AML-193 (cell line): ENCODE results near the gene ATXN1.

Experiments used
- DNase-seq, 2 experiments: peaks; one replicate each; lab custom pipeline; 2025; lab: John Stamatoyannopoulos, UW

Gene ATXN1

GRCh38 chr6:16498957-16499356 lies 262.3 kb downstream of the ATXN1 start:
- DNase-seq, result no peak

- no peak for DNase-seq
Observed at GRCh38 chr6:16498237-16498636, 263.0 kb downstream of the ATXN1 start.

DNA sequence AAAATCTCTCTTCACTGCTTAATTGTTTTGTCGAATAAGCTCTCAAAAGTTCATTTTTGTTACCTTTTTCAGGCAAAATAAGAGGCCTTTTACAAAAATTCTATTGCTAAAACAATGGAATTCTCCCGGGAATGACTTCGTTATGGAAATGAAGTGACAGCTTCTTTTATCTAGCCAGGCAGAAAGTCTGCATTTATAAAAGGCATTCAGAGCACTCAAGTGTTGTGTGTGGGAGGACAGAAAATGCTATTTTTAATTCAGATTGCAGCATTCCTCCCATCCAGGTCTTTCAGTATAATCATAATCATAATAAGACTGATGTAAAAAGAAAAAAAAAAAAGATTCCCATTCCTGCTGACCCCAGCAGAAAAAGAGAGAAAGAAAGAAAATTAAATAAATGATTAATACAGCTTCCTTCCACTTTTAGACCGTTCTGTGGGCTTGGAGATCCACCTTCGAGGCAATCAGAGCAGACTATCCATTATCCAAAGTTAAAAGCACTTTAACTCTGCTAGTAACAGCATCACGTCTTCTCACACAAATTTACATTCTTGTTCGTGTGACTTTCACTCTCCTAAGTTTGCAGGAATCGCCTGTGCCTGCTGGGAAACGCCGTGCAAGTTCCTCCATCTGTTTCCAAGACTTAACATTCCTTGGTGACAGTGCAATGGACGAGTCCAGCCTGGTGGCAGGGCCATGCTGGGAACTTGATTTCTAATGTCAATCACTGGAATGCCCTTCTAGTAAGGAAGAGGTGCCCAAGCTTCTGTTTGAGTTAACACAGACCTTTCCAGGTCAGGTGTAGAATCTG lies 264.1 kb downstream of the ATXN1 start:
- no peak for DNase-seq

DNA sequence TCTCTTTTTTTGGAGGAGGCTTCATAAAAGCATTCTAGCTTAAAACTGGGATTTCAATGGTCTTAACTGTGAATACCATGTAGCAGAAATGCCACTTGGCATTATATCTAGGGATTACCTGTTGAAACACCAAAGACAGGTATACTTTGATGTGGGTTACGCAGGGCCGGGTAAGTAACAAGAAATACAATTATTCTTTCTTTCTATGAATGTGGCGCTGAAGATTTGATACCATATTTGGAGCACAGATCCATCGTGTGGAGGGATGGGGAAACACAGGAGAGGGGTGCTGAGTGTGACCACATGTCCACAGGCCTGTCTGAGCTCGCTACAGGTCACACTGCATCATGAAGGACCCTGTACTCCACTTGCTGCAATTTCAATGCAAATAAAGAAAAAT lies 265.1 kb downstream of the ATXN1 start:
- DNase-seq, result peak in 1 of 2 experiments; percentile 19

GRCh38 chr6:16494793-16495192 lies 266.5 kb downstream of the ATXN1 start:
- DNase-seq, result no peak

GRCh38 chr6:16493802-16494201 lies 267.5 kb downstream of the ATXN1 start:
- no peak for DNase-seq

- no peak for DNase-seq
Observed at GRCh38 chr6:16493112-16493511, 268.1 kb downstream of the ATXN1 start.

DNA sequence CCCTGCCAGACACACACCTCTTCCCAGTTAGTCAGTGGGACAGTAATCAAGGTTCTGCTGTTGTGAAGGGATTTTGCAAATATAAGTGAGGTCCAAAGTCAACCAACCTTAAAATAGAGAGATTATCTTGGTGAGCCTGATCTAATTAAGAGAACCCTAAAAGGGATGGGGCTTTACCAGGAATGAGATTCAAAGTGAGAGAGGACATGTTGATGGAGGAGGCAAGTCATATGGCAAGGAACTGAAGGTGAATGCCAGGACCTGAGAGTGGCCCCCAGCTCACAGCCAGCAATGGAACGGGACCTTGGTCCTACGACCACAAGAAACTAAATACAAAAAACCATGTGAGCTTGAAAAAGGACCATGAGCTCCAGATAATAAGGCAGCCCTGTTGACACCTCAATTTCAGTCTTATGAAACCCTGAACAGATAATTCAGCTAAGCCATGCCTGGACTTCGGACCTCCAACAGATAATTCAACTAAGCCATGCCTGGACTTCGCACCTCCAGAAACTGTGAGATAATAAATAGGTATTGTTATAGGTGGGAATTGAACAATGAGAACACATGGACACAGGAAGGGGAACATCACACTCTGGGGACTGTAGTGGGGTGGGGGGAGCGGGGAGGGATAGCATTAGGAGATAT lies 269.5 kb downstream of the ATXN1 start:
- no peak for DNase-seq

- no peak for DNase-seq
Observed at GRCh38 chr6:16490616-16491015, 270.6 kb downstream of the ATXN1 start.

DNA sequence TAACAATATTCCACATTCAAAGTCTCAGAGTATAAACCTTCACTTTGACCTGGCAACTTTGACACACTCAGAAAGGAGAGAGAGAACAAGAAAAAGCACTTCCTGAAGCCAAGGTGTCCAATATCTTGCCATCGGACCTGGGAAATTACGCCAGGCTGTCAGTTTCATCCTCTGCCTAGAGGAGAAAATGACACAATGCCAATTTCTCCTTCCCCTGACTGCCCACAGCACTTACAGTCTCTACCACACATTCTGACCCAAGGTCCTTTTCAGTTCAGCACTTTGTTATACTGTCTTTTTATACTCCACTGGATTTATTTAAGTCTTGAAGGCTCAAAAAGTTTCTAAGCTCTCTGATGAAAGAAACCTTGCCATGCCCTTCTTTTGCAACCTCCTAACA lies 272.4 kb downstream of the ATXN1 start:
- no peak for DNase-seq

DNA sequence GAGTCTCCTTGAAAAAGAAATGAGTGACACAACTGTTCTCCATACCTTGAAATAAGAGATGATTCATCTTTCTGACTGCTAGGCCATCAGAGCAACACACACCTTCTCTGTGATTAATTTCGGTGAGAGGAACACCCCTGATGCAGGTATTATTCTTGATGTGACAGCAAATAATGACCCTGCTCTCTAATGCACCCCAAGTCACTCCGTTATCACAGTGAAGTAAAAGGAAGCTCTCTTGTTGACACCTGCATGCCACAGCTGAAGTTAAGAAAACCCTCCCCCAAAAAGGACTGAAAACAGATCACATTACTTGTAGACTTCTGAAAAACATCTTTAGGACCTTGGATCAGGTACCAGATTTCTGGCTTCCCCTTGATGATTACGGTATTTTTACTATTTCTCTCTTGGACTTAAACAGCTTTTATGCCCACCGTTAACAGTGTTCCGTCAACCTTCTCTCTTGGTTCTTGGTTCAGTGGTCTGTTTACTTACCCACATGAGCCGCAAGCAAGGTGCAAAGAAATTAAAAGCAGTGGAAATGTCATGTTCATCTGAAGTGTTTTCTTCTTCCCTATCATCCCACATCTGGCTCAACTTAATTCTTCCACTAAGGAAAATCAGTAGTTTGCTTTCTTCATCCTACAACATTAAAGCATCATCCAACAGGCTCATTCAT lies 273.1 kb downstream of the ATXN1 start:
- no peak for DNase-seq

- DNase-seq, result no peak
Observed at GRCh38 chr6:16486661-16487060, 274.6 kb downstream of the ATXN1 start.

- no peak for DNase-seq
Observed at GRCh38 chr6:16483315-16483875, 277.9 kb downstream of the ATXN1 start.

- no peak for DNase-seq
Observed at GRCh38 chr6:16482702-16483314, 278.5 kb downstream of the ATXN1 start.

- DNase-seq, result no peak
Observed at GRCh38 chr6:16481697-16482399, 279.4 kb downstream of the ATXN1 start.

GRCh38 chr6:16480763-16481560 lies 280.3 kb downstream of the ATXN1 start:
- DNase-seq, result no peak

- no peak for DNase-seq
Observed at GRCh38 chr6:16477367-16478149, 283.7 kb downstream of the ATXN1 start.

DNA sequence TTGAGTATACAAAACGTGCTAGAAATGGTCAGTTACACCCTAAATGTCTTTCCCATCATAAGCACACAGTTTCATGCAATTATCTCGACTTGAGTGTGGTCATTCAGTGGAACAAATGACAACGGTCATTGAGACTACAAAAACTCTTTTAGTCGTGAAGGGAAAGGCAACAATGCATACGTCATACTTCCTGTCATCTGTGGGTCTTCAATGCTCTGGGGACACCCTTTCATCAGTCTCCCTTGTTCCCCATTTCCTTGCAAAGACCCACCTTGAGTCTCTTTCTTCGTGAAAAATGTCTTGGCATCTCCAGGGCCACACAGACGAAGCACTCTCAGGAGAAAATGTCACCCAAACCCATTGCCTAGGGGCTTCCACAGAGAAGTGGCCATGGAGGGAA lies 284.4 kb downstream of the ATXN1 start:
- no peak for DNase-seq

- no peak for DNase-seq
Observed at GRCh38 chr6:16475494-16475781, 285.8 kb downstream of the ATXN1 start.

GRCh38 chr6:16474772-16475493 lies 286.3 kb downstream of the ATXN1 start:
- no peak for DNase-seq
